AG04450 (cell line): ENCODE data around the gene ACE2. TPM values are rescaled to one million over a fixed set of nuclear protein-coding genes. Genes with fewer than 3 reads are reported as not detected.

Source experiments
- CTCF ChIA-PET: fragments of 300-600, 350-600 bp; formaldehyde crosslinking; extraction: SDS; loops from one replicate; lab custom pipeline; 2022; ENCODE audit warnings: antibody characterized with exemption, inconsistent platforms; lab: Charles Lee
- POLR2A ChIA-PET: fragments of 350-600 bp; formaldehyde crosslinking; extraction: SDS; loops from one replicate; lab custom pipeline; 2021; ENCODE audit warnings: antibody characterized with exemption, inconsistent platforms; lab: Yijun Ruan, JAX
- DNase-seq: peaks from one replicate; pipeline ENCODE4 v3.0.0-alpha.2; 2011; ENCODE audit warnings: low read depth, low spot score
- H3K27ac ChIP-seq: one replicate; pipeline ENCODE4 v1.5.1; 2012; ENCODE audit warnings: low read depth, low read length, control low read depth
- H3K27me3 ChIP-seq: one replicate; pipeline ENCODE4 v1.6.0; 2012; ENCODE audit warnings: low read length; ENCODE audit not compliant: control insufficient read depth, insufficient read depth
- H3K4me3 ChIP-seq: 2 replicates; pipeline ENCODE4 v1.5.1; 2011; ENCODE audit warnings: mild to moderate bottlenecking, low read depth, low read length, control low read depth
- H3K9me3 ChIP-seq: 2 replicates; pipeline ENCODE4 v1.5.1; 2012; ENCODE audit warnings: low read length; ENCODE audit not compliant: control insufficient read depth, insufficient read depth
- CTCF ChIP-seq: IDR thresholded peaks from 2 replicates; pipeline ENCODE4 v1.5.1; 2011; ENCODE audit warnings: low read depth, low read length, control low read depth, inconsistent platforms
- polyA plus RNA-seq: library from polyadenylated mRNA; depleted of rRNA; stranded (reverse); fragments of >200 nt; gene quantifications from 2 replicates; pipeline ENCODE4 v1.2.3, GENCODE V29; 2011

The ACE2 gene
- polyA plus RNA-seq, 1 experiment, result 0.02 TPM

- no peaks in the 10 kb centered on the region for H3K27me3 ChIP-seq
- no peak for TF ChIP-seq CTCF
- no peak overlapping the region for H3K4me3 ChIP-seq
- H3K9me3 ChIP-seq, result no peaks in the 10 kb centered on the region
- ChIA-PET POLR2A (no interaction called here), CTCF (no interaction called here)
- H3K27ac ChIP-seq, result no peak overlapping the region
- no peak for DNase-seq
These were observed 71.6 kb downstream of the ACE2 start for GRCh38 chrX:15529165-15529564.

GRCh38 chrX:15525664-15526416 lies 74.9 kb downstream of the ACE2 start:
- no peak for TF ChIP-seq CTCF
- Histone ChIP-seq H3K4me3 (no peak overlapping the region), H3K27me3 (no peaks in the 10 kb centered on the region), H3K9me3 (no peaks in the 10 kb centered on the region), H3K27ac (no peak overlapping the region)
- ChIA-PET POLR2A (no interaction called here), CTCF (interaction anchor here (1.2 to 2.1 kb wide), 2 partner anchors 29 to 35 kb away, joined by 3 to 5 read pairs; no protein-coding TSS in a partner anchor)
- no peak for DNase-seq

- ChIA-PET CTCF (interaction anchor here (1.0 to 2.1 kb wide), 2 partner anchors 28 to 912 kb away, joined by 3 to 5 read pairs; no protein-coding TSS in a partner anchor), POLR2A (no interaction called here)
- TF ChIP-seq CTCF, result no peak
- Histone ChIP-seq H3K27ac (no peak overlapping the region), H3K27me3 (no peaks in the 10 kb centered on the region), H3K4me3 (no peak overlapping the region), H3K9me3 (no peaks in the 10 kb centered on the region)
- no peak for DNase-seq
These were observed 76.3 kb downstream of the ACE2 start for GRCh38 chrX:15524417-15524816.

- H3K9me3 ChIP-seq, result no peaks in the 10 kb centered on the region
- CTCF ChIA-PET, result no interaction called here
- no peak for TF ChIP-seq CTCF
- POLR2A ChIA-PET, result no interaction called here
- no peak overlapping the region for H3K27ac ChIP-seq
- no peaks in the 10 kb centered on the region for H3K27me3 ChIP-seq
- DNase-seq, result no peak
- no peak overlapping the region for H3K4me3 ChIP-seq
These were observed 77.7 kb downstream of the ACE2 start for GRCh38 chrX:15523088-15523487.

GRCh38 chrX:15522464-15522863 lies 78.3 kb downstream of the ACE2 start:
- DNase-seq, result no peak
- no peaks in the 10 kb centered on the region for H3K27me3 ChIP-seq
- H3K4me3 ChIP-seq, result no peak overlapping the region
- CTCF ChIA-PET, result no interaction called here
- POLR2A ChIA-PET, result no interaction called here
- H3K9me3 ChIP-seq, result no peaks in the 10 kb centered on the region
- no peak overlapping the region for H3K27ac ChIP-seq
- TF ChIP-seq CTCF, result no peak
